HT1080 (cell line): ENCODE results near the gene TRIM14. TPM values are rescaled to one million over a fixed set of nuclear protein-coding genes. Genes with fewer than 3 reads are reported as not detected.
A peak's percentile ranks its signal among the peaks of the same experiment; 100 is the strongest.
"Not testable (repeated sequence)": the region's sequence is repeated elsewhere in the genome, so short reads cannot be mapped to it uniquely, and the experiment has no call there.

Experiments
- DNase-seq: peaks from one replicate; pipeline ENCODE4 v3.0.0-alpha.2; 2015; ENCODE audit warnings: low read depth
- total RNA-seq: library from RNA; depleted of rRNA; stranded (reverse); fragments of >200 nt; shearing (Covaris generic); gene quantifications from 2 replicates; pipeline ENCODE4 v1.2.3, GENCODE V29; 2014

TRIM14 gene
- total RNA-seq, 1 experiment from 2014 or later = 31.0 TPM

- DNase-seq = no peak
Measured at GRCh38 chr9:98109052-98109451, 10.0 kb downstream of the TRIM14 start.

- DNase-seq = no peak
Measured at GRCh38 chr9:98108531-98109031, 10.4 kb downstream of the TRIM14 start.

GRCh38 chr9:98107926-98108325, 11.1 kb downstream of the TRIM14 start:
- no peak for DNase-seq

- DNase-seq = no peak
Measured at GRCh38 chr9:98105006-98105405, 14.0 kb downstream of the TRIM14 start.

GRCh38 chr9:98104445-98104881, 14.6 kb downstream of the TRIM14 start:
- no peak for DNase-seq

GRCh38 chr9:98101868-98102273, 17.2 kb downstream of the TRIM14 start:
- DNase-seq = peak; percentile 23

- no peak for DNase-seq
Measured at GRCh38 chr9:98101416-98101815, 17.6 kb downstream of the TRIM14 start.

GRCh38 chr9:98100456-98100855, 18.6 kb downstream of the TRIM14 start:
- no peak for DNase-seq

GRCh38 chr9:98099898-98100297, 19.1 kb downstream of the TRIM14 start:
- no peak for DNase-seq

GRCh38 chr9:98099346-98099745, 19.7 kb downstream of the TRIM14 start:
- no peak for DNase-seq

GRCh38 chr9:98097836-98098235, 21.2 kb downstream of the TRIM14 start:
- DNase-seq = no peak

- DNase-seq = no peak
Measured at GRCh38 chr9:98096091-98096490, 22.9 kb downstream of the TRIM14 start.

GRCh38 chr9:98095401-98095800, 23.6 kb downstream of the TRIM14 start:
- no peak for DNase-seq

- no peak for DNase-seq
Measured at GRCh38 chr9:98094851-98095250, 24.2 kb downstream of the TRIM14 start.

GRCh38 chr9:98094316-98094715, 24.7 kb downstream of the TRIM14 start:
- no peak for DNase-seq

GRCh38 chr9:98092613-98092931, 26.4 kb downstream of the TRIM14 start:
- no peak for DNase-seq

GRCh38 chr9:98091735-98092612, 27.0 kb downstream of the TRIM14 start:
- no peak for DNase-seq

- not testable (repeated sequence) for DNase-seq
Measured at GRCh38 chr9:98090674-98091073, 28.3 kb downstream of the TRIM14 start.

GRCh38 chr9:98087420-98088354, 31.3 kb downstream of the TRIM14 start:
- no peak for DNase-seq

GRCh38 chr9:98086461-98086860, 32.6 kb downstream of the TRIM14 start:
- DNase-seq = no peak

- DNase-seq = peak; percentile 20
Measured at GRCh38 chr9:98085944-98086343, 33.1 kb downstream of the TRIM14 start.

- no peak for DNase-seq
Measured at GRCh38 chr9:98085058-98085457, 34.0 kb downstream of the TRIM14 start.
